Activated naive CD8-positive, alpha-beta T cell treated with anti-CD3 and anti-CD28 coated beads, Interleukin-2, amount 10 ng/mL, durations not matched to agents 7 days and 5 days (primary cell): ENCODE results near the gene CHPF2. TPM values are rescaled to one million over a fixed set of nuclear protein-coding genes. Genes with fewer than 3 reads are reported as not detected.

Experiments used
- ATAC-seq: fragments of 150-1000 bp; cut with Tn5 transposase; one replicate; pipeline ENCODE4 v1.10.0; 2021; ENCODE audit warnings: low read depth, moderate library complexity
- POLR2A ChIA-PET: fragments of 350-600 bp; sonication (Branson Sonifier 250); formaldehyde crosslinking; loops from one replicate; lab custom pipeline; 2021; ENCODE audit warnings: antibody characterized with exemption; lab: Charles Lee
- DNase-seq: peaks from one replicate; pipeline ENCODE4 v3.0.0; 2021
- H3K27ac Mint-ChIP-seq: one replicate; pipeline ENCODE4 v1.8.0; 2022; ENCODE audit warnings: mild to moderate bottlenecking, mixed read lengths
- H3K27me3 Mint-ChIP-seq: one replicate; pipeline ENCODE4 v1.8.0; 2022; ENCODE audit warnings: mild to moderate bottlenecking, moderate library complexity, mixed read lengths
- H3K36me3 Mint-ChIP-seq: one replicate; pipeline ENCODE4 v1.8.0; 2021; ENCODE audit warnings: mild to moderate bottlenecking, mixed read lengths
- H3K4me1 Mint-ChIP-seq: one replicate; pipeline ENCODE4 v1.8.0; 2021; ENCODE audit warnings: mixed read lengths
- H3K4me3 Mint-ChIP-seq: one replicate; pipeline ENCODE4 v1.8.0; 2022; ENCODE audit warnings: mild to moderate bottlenecking, moderate library complexity, mixed read lengths
- H3K9me3 Mint-ChIP-seq: one replicate; pipeline ENCODE4 v1.8.0; 2021; ENCODE audit warnings: mixed read lengths
- total RNA-seq, 2 experiments: library from RNA; stranded (reverse); gene quantifications; one replicate each; pipeline ENCODE4 v1.2.3, GENCODE V29; 2021

CHPF2 gene
- total RNA-seq, 2 experiments from 2014 or later, result 44.3 to 48.4 TPM

DNA sequence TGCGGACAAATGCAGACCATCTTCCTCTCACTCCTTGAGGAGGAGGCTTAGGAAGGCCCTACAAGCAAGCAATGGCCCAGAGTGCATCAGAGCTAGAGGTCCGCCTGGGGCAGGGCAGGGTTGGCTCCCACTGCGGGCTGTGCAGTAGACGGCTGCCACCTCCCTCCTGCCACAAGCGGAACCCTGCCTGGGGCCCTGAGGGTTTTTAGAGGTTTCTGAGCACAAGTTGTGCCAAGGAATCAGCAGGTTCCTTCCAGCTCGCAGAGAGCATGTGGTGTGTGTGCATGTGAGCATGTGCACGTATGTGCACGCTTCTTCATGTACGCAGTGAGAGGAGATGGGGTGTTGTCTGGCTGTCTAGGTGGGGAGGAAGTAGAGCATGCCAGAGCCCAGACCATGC is 42.1 kb downstream of the CHPF2 start:
- H3K9me3 Mint-ChIP-seq, result no peaks in the 10 kb centered on the region
- no peaks in the 10 kb centered on the region for H3K36me3 Mint-ChIP-seq
- ATAC-seq, result no peak
- H3K4me1 Mint-ChIP-seq, result peaks cover 28% of the 10 kb centered on the region
- POLR2A ChIA-PET, result no interaction called here
- no peak overlapping the region for H3K27ac Mint-ChIP-seq
- no peak overlapping the region for H3K4me3 Mint-ChIP-seq
- H3K27me3 Mint-ChIP-seq, result peaks cover 2% of the 10 kb centered on the region
- no peak for DNase-seq

DNA sequence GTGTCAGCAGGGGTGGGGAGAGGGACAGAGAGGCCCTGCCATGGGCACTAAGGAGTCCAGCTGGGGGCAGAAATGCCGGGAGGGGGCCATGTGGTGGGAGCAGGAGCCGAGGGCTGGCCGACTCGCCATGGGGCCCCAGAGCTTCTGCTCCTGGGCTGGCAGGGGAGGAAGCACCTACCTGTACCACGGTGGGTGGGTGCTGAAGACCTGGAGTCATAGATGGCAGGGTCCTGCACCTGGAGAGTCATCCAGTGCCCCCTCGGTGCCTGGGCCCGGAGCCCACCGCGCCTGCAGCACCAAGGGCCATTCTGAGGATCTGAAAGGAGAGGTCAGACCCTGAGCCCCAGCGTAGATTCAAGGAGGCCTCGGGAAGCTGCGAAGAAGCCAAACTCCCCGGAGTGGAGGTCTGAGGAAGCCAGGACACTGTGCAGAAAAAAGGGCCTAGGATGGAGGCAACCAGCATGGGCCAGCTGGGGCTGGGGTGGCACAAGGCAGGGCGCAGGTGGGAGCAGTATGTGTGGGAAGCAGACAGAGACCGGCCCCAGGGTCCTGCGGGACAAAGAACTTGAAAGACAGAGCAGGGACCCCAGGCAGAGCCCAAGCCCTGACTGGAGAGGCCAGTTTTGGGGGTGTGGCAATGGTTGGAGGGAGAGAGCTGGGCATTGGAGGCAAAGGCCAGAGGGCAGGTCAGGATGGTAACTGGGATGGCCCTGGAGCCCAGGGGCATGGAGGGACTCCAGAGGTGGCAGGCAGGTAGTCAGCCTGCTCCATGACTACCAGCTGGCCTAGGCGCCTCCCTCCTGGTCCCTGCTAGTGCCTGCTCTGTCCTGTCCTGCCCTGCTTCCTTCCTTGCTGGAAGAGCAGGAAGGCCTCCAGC is 42.9 kb downstream of the CHPF2 start:
- H3K4me3 Mint-ChIP-seq, result peak overlapping the region; percentile 72
- H3K4me1 Mint-ChIP-seq, result peaks cover 28% of the 10 kb centered on the region
- H3K27me3 Mint-ChIP-seq, result peaks cover 4% of the 10 kb centered on the region
- H3K9me3 Mint-ChIP-seq, result no peaks in the 10 kb centered on the region
- H3K36me3 Mint-ChIP-seq, result no peaks in the 10 kb centered on the region
- POLR2A ChIA-PET, result no interaction called here
- no peak overlapping the region for H3K27ac Mint-ChIP-seq
- ATAC-seq, result no peak
- DNase-seq, result no peak

DNA sequence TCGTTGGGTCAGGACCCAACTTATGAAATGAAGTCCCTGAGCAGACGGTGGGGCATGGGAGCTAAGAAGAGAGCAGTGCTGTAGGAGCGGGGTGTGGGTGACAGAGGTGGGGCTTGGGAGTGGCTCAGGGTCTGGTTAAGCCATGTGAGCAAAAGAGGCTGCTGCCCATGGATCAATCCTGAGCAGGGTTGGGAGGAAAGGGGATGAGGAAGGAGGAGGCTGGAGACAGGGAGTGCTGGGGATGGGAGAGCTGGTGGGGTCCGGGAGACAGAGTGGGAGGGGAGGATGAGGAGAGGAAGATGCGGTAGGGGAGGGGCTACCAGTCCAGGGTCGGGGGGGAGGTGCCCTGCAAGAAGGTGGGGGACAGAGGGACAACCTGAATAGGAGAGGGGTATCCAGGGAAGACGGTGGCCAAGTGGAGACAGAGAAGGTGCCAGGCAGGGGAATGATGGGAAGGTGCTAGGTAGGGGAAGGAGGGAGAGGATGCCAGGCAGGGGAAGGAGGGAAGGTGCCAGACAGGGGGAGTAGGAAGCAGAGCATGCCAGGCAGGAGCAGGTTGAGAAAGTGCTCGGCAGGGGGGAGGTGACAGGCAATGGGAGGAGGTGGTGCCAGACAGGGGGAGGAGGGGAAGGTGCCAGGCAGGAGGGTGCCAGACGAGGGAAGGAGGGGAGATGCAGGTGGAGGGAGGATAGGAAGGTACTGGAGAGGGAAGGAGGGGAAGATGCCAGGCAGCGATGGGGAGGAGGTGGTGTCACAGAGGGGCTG is 43.7 kb downstream of the CHPF2 start:
- Mint-ChIP-seq H3K4me1 (peaks cover 28% of the 10 kb centered on the region), H3K4me3 (peak overlapping the region; percentile 72), H3K27ac (no peak overlapping the region), H3K36me3 (no peaks in the 10 kb centered on the region), H3K27me3 (peaks cover 4% of the 10 kb centered on the region), H3K9me3 (no peaks in the 10 kb centered on the region)
- POLR2A ChIA-PET, result no interaction called here
- DNase-seq, result no peak
- ATAC-seq, result no peak

DNA sequence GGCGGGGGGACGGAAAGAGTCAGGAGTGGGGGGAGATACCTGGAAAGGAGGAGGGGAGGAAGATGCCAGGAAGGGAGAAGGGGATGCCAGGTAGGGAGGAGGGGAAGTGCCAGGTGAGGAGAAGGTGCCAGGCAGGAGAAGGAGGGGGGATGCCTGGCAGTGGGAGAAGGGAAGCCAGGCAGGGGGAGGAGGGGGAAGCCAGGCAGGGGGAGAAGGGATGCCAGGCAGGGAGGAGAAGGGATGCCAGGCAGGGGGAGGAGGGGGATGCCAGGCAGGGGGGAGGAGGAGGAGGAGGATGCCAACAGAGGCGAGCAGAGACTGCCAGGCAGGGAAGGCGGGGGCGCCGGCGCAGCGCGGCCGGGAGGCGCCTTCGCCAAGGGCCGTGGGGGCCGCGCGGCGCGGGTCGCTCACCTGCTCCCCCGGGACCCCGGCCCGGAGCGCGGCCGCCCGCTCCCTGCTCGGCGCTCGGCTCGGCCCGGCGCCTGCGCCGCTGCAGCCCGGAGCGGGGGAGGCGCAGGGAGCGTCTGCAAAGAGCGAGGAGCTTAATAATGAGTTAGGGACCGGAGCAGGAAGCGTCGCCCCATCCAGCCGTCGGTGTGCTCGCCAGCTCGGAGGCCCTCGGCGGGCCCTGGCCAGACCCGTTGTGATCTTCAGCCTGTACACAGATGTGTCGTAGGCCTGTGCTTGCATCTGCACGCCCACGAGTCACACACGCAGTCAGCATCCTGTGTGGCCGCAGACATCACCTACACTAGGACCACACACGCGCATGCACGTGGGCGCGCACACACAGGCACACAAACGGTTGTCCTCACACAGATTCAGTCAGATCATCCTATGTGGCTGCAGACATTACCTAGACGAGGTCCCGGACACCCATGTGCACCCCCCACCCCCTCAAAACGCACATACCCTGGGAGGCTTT is 44.6 kb downstream of the CHPF2 start:
- H3K4me3 Mint-ChIP-seq, result peak overlapping the region; percentile 72
- H3K36me3 Mint-ChIP-seq, result no peaks in the 10 kb centered on the region
- ATAC-seq (peak; percentile 67), DNase-seq (peak; percentile 74)
- peaks cover 9% of the 10 kb centered on the region for H3K27me3 Mint-ChIP-seq
- peak overlapping the region; percentile 71 for H3K27ac Mint-ChIP-seq
- peaks cover 24% of the 10 kb centered on the region for H3K4me1 Mint-ChIP-seq
- no peaks in the 10 kb centered on the region for H3K9me3 Mint-ChIP-seq
- POLR2A ChIA-PET, result interaction anchor here (0.6 to 1.1 kb wide), 5 partner anchors 10 to 65 kb away, joined by 3 to 4 read pairs (median 3); partner anchors contain the start of gene CHPF2

DNA sequence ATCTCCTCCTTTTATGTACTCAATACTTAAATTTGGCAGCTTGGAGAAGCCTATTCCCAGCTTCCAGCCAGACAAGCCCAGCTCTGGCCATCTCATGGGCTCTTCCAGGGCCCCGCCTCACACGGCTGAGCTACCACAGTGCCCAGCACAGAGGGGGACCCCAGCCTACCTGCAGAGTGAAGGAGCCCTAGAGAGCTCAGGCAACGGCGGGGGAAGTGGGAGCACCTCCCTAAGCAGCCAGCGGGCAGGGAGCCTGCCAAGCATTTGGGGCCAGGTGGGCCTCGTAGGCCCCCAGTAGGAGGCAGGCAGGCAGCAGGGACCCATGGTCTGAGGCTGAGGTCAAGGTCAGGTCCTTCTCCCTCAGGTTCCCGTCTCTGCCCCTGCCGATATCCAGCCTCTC is 45.3 kb downstream of the CHPF2 start:
- peak overlapping the region; percentile 66 for H3K4me3 Mint-ChIP-seq
- no peaks in the 10 kb centered on the region for H3K36me3 Mint-ChIP-seq
- no peak for ATAC-seq
- H3K4me1 Mint-ChIP-seq, result peaks cover 18% of the 10 kb centered on the region
- H3K27ac Mint-ChIP-seq, result peak overlapping the region; percentile 71
- POLR2A ChIA-PET, result interaction anchor here (0.6 to 1.1 kb wide), 5 partner anchors 10 to 65 kb away, joined by 3 to 4 read pairs (median 3); partner anchors contain the start of gene CHPF2
- H3K27me3 Mint-ChIP-seq, result peaks cover 12% of the 10 kb centered on the region
- H3K9me3 Mint-ChIP-seq, result no peaks in the 10 kb centered on the region
- no peak for DNase-seq

DNA sequence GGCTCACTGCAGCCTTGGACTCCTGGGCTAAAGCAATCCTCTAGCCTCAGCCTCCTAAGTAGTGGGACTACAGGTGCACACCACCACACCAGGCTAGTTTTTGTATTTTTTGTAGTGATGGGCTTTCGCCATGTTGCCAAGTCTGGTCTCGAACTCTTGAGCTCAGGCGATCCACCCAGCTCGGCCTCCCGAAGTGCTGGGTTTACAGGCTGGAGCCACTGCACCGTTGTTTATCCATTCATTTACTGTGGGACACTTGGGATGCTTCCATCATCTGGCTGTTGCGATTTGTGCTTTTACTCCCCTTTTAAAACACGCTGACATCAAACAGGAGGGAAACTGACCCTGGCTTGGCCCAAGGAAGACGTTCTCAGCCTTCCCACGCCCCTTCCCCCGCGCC is 46.7 kb downstream of the CHPF2 start:
- ATAC-seq (no peak), DNase-seq (no peak)
- H3K27me3 Mint-ChIP-seq, result peaks cover 16% of the 10 kb centered on the region
- POLR2A ChIA-PET, result no interaction called here
- H3K36me3 Mint-ChIP-seq, result no peaks in the 10 kb centered on the region
- H3K4me3 Mint-ChIP-seq, result no peak overlapping the region
- no peak overlapping the region for H3K27ac Mint-ChIP-seq
- peaks cover 18% of the 10 kb centered on the region for H3K4me1 Mint-ChIP-seq
- peaks cover 2% of the 10 kb centered on the region for H3K9me3 Mint-ChIP-seq

DNA sequence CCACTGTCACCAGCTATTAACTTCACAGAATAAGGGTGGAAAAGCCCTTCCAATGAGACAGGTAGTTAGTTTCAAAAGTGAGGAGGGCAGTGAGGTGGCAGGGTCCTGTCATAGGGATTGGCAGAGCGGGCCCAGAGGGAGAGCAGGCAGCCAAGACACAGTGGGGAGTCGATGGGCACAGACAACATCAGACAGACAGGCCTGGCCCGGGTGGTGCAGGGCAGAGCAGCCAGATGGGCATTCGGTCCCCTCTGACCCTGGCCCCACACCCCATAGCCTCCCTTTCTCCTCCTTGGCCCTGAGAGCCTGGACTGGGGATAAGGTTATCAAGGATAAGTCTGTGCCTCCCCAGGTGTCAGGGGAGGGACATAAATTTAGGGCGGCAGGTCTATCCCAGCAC is 47.6 kb downstream of the CHPF2 start:
- H3K27ac Mint-ChIP-seq, result no peak overlapping the region
- H3K4me1 Mint-ChIP-seq, result peaks cover 15% of the 10 kb centered on the region
- H3K4me3 Mint-ChIP-seq, result no peak overlapping the region
- H3K27me3 Mint-ChIP-seq, result peaks cover 22% of the 10 kb centered on the region
- no peak for ATAC-seq
- POLR2A ChIA-PET, result no interaction called here
- peaks cover 2% of the 10 kb centered on the region for H3K9me3 Mint-ChIP-seq
- H3K36me3 Mint-ChIP-seq, result no peaks in the 10 kb centered on the region
- no peak for DNase-seq

DNA sequence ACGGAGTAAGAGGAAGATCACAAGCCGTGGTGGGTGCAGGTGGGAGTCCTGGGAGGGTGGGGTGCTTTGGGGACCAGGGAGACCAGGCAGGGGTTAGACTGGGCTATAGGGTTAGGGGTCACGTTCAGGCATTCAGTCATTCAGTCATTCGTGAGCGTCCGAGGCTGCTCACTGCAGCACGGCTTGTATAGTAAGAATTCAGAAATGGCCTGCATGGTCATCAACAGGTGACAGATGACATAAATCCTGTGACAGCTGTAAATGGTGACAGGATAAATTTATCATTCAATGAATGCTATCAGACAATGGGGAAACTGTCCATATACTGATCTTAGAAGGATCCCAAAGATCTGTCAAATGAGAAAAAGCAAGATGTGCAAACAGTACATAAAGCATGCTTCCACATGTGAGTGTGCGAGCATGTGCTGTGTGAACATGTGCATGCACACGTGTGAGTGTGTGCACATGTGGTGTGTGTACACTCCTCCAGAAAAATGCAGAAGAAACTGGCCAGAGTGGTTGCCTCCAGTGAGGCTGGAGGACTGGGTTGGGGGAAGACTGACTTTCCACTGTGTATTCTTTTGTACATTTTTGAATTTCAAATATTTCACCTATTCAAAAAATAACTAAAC is 48.2 kb downstream of the CHPF2 start:
- H3K36me3 Mint-ChIP-seq, result no peaks in the 10 kb centered on the region
- ATAC-seq (no peak), DNase-seq (no peak)
- H3K9me3 Mint-ChIP-seq, result peaks cover 2% of the 10 kb centered on the region
- peaks cover 25% of the 10 kb centered on the region for H3K27me3 Mint-ChIP-seq
- no peak overlapping the region for H3K27ac Mint-ChIP-seq
- H3K4me1 Mint-ChIP-seq, result peaks cover 14% of the 10 kb centered on the region
- POLR2A ChIA-PET, result no interaction called here
- no peak overlapping the region for H3K4me3 Mint-ChIP-seq

DNA sequence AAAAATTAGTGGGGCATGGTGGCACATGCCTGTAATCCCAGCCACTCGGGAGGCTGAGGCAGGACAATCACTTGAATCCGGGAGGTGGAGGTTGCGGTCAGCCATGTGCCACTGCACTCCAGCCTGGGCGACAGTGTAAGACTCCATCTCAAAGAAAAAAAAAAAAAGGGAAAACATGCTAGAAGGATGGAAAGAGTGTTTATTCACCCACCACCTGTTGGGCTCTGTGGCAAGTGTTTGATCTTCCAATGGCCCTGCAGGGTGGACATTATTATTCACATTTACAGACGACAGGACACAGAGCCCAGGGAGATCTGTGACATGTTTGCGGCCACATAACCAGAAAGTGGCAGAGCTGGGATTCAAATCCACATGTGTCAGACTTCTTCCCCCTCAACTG is 49.4 kb downstream of the CHPF2 start:
- peaks cover 27% of the 10 kb centered on the region for H3K27me3 Mint-ChIP-seq
- ATAC-seq, result no peak
- H3K4me3 Mint-ChIP-seq, result no peak overlapping the region
- peaks cover 2% of the 10 kb centered on the region for H3K9me3 Mint-ChIP-seq
- DNase-seq, result no peak
- no peak overlapping the region for H3K27ac Mint-ChIP-seq
- H3K4me1 Mint-ChIP-seq, result peaks cover 8% of the 10 kb centered on the region
- no peaks in the 10 kb centered on the region for H3K36me3 Mint-ChIP-seq
- POLR2A ChIA-PET, result no interaction called here

DNA sequence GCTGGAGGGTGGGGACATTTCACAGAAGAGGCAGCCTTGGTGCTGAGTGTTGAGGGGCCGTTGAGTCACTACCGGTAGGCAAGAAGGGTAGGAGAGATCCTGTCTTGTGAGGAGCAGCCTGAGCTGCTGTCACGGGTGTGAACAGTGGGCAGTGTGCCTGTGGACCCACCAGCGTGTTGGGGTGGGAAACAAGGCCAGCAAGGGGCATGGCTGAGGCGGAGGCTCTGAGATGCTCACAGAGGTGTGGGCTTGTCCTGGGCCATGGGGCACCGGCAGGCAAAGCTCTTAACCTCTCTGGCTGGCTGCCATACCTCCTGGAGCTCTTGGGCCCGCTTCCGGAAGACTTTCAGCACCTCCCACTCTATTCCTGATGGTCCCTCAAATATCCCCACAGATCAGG is 49.8 kb downstream of the CHPF2 start:
- no peak overlapping the region for H3K27ac Mint-ChIP-seq
- no peaks in the 10 kb centered on the region for H3K36me3 Mint-ChIP-seq
- H3K27me3 Mint-ChIP-seq, result peaks cover 27% of the 10 kb centered on the region
- H3K9me3 Mint-ChIP-seq, result peaks cover 2% of the 10 kb centered on the region
- DNase-seq (no peak), ATAC-seq (no peak)
- H3K4me3 Mint-ChIP-seq, result no peak overlapping the region
- peaks cover 7% of the 10 kb centered on the region for H3K4me1 Mint-ChIP-seq
- POLR2A ChIA-PET, result no interaction called here

DNA sequence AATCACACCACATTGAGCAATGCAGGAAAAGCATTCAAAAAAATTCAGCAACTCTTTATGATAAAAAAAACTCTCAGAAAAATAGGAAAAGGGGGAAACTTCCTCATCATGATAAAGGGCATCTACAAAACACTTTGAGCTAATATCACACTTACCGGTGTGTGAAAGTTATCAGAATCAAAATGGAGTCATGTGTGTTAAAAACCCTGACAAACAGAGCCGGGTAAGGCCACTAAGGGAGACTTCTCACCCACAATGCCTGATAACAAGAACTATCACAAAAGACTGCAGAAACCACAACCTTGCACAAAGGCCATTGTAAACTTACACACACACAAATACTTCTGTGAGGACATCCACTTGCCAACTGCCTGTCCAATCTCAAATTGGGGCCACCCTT is 51.0 kb downstream of the CHPF2 start:
- Mint-ChIP-seq H3K27ac (no peak overlapping the region), H3K27me3 (peaks cover 29% of the 10 kb centered on the region), H3K36me3 (no peaks in the 10 kb centered on the region), H3K9me3 (peaks cover 2% of the 10 kb centered on the region), H3K4me3 (no peak overlapping the region), H3K4me1 (peaks cover 2% of the 10 kb centered on the region)
- POLR2A ChIA-PET, result no interaction called here
- DNase-seq, result no peak
- no peak for ATAC-seq

DNA sequence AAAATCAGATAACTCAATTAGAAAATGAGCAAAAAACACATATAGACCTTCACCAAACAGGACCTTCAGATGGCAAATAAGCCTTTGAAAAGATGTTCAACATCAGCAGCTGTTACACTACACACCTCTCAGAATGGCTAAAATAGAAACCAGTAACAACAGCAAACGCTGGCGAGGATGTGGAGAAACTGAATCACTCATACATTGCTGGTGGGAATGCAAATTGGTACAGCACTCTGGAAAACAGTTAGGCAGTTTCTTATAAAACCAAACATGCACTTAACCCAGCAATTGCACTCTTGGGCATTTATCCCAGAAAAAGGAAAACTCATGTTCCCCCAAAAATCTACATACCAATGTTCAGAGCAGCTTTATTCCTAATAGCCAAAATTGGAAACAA is 53.9 kb downstream of the CHPF2 start:
- DNase-seq (no peak), ATAC-seq (no peak)
- Mint-ChIP-seq H3K9me3 (peaks cover 2% of the 10 kb centered on the region), H3K4me1 (no peaks in the 10 kb centered on the region), H3K27me3 (peaks cover 25% of the 10 kb centered on the region), H3K36me3 (no peaks in the 10 kb centered on the region), H3K27ac (no peak overlapping the region), H3K4me3 (no peak overlapping the region)
- POLR2A ChIA-PET, result no interaction called here
